ENCODE measurements around the gene SLC47A2. TPM values are rescaled to one million over a fixed set of nuclear protein-coding genes. Genes with fewer than 3 reads are reported as not detected.

Gene SLC47A2
- total and polyA plus RNA-seq, 5 donors from 2014 or later, result not detected

GRCh38 chr17:19646788-19647696 lies 69.3 kb downstream of the SLC47A2 start:
- H3K27me3 Mint-ChIP-seq, result no peaks in the 10 kb centered on the region
- H3K4me3 ChIP-seq (ENCODE audit: low read depth, low read length), result peak overlapping the region; percentile 78
- peaks cover 36% of the 10 kb centered on the region for H3K4me1 ChIP-seq (ENCODE audit: control insufficient read depth, insufficient read depth, low read length, poor library complexity, severe bottlenecking)
- no peaks in the 10 kb centered on the region for H3K27me3 ChIP-seq (ENCODE audit: control insufficient read depth, insufficient read depth, low read length)
- H3K36me3 Mint-ChIP-seq, result peaks cover 3% of the 10 kb centered on the region
- peaks cover 4% of the 10 kb centered on the region for H3K36me3 ChIP-seq (ENCODE audit: control insufficient read depth, insufficient read depth, low read length)
- peaks cover 15 to 51% (median 35%) of the 10 kb centered on the region in 4 donors for H3K4me1 Mint-ChIP-seq
- H3K9me3 Mint-ChIP-seq, result no peaks in the 10 kb centered on the region
- H3K27ac ChIP-seq (ENCODE audit: insufficient read depth, low read length, poor library complexity, severe bottlenecking), result peak overlapping the region; percentile 71
- DNase-seq (peak in 1 of 3 donors; percentile 36), ATAC-seq (ENCODE audit: low read depth in 2 of 2) (no peak)
- peak overlapping the region; percentile 95 to 98 (median 96) for H3K4me3 Mint-ChIP-seq
- H3K27ac Mint-ChIP-seq, result peak overlapping the region; percentile 94 to 99 (median 96)
- H3K9me3 ChIP-seq (ENCODE audit: control insufficient read depth in 2 of 2, low read length in 2 of 2), result no peaks in the 10 kb centered on the region

GRCh38 chr17:19645734-19646201 lies 70.6 kb downstream of the SLC47A2 start:
- Mint-ChIP-seq H3K27me3 (no peaks in the 10 kb centered on the region), H3K9me3 (no peaks in the 10 kb centered on the region), H3K36me3 (no peaks in the 10 kb centered on the region), H3K4me1 (peaks cover 7 to 40% (median 24%) of the 10 kb centered on the region in 4 donors), H3K4me3 (peak overlapping the region; percentile 23 to 91 (median 44)), H3K27ac (peak overlapping the region in 2 of 3 donors; percentile 37 to 38)
- H3K27me3 ChIP-seq (ENCODE audit: control insufficient read depth, insufficient read depth, low read length), result peaks cover 3% of the 10 kb centered on the region
- H3K9me3 ChIP-seq (ENCODE audit: control insufficient read depth in 2 of 2, low read length in 2 of 2), result no peaks in the 10 kb centered on the region
- H3K27ac ChIP-seq (ENCODE audit: insufficient read depth, low read length, poor library complexity, severe bottlenecking), result no peak overlapping the region
- H3K36me3 ChIP-seq (ENCODE audit: control insufficient read depth, insufficient read depth, low read length), result no peaks in the 10 kb centered on the region
- no peak overlapping the region for H3K4me3 ChIP-seq (ENCODE audit: low read depth, low read length)
- peaks cover 28% of the 10 kb centered on the region for H3K4me1 ChIP-seq (ENCODE audit: control insufficient read depth, insufficient read depth, low read length, poor library complexity, severe bottlenecking)
- DNase-seq (peak in 2 of 3 donors; percentile 43 to 67), ATAC-seq (ENCODE audit: low read depth in 2 of 2) (no peak)

GRCh38 chr17:19644493-19645210 lies 71.7 kb downstream of the SLC47A2 start:
- H3K36me3 Mint-ChIP-seq, result no peaks in the 10 kb centered on the region
- ATAC-seq (ENCODE audit: low read depth in 2 of 2), result no peak

GRCh38 chr17:19642373-19642893 lies 74.0 kb downstream of the SLC47A2 start:
- no peak overlapping the region for H3K4me3 Mint-ChIP-seq

More at GRCh38 chr17:19644493-19645210, 71.7 kb downstream of the SLC47A2 start:
- H3K27ac Mint-ChIP-seq, result no peak overlapping the region
- H3K4me3 Mint-ChIP-seq, result peak overlapping the region in 1 of 4 donors; percentile 91
- no peak for DNase-seq
- Histone ChIP-seq H3K9me3 (ENCODE audit: control insufficient read depth in 2 of 2, low read length in 2 of 2) (no peaks in the 10 kb centered on the region), H3K27me3 (ENCODE audit: control insufficient read depth, insufficient read depth, low read length) (peaks cover 5% of the 10 kb centered on the region), H3K36me3 (ENCODE audit: control insufficient read depth, insufficient read depth, low read length) (no peaks in the 10 kb centered on the region), H3K27ac (ENCODE audit: insufficient read depth, low read length, poor library complexity, severe bottlenecking) (no peak overlapping the region), H3K4me3 (ENCODE audit: low read depth, low read length) (no peak overlapping the region), H3K4me1 (ENCODE audit: control insufficient read depth, insufficient read depth, low read length, poor library complexity, severe bottlenecking) (peaks cover 18% of the 10 kb centered on the region)
- peaks cover 5 to 29% (median 18%) of the 10 kb centered on the region in 4 donors for H3K4me1 Mint-ChIP-seq
- no peaks in the 10 kb centered on the region for H3K9me3 Mint-ChIP-seq
- no peaks in the 10 kb centered on the region for H3K27me3 Mint-ChIP-seq

GRCh38 chr17:19641687-19642372 lies 74.6 kb downstream of the SLC47A2 start:
- peaks cover 0 to 12% (median 7%) of the 10 kb centered on the region in 4 donors for H3K4me1 Mint-ChIP-seq
- no peaks in the 10 kb centered on the region for H3K36me3 Mint-ChIP-seq
- Histone ChIP-seq H3K27ac (ENCODE audit: insufficient read depth, low read length, poor library complexity, severe bottlenecking) (no peak overlapping the region), H3K4me1 (ENCODE audit: control insufficient read depth, insufficient read depth, low read length, poor library complexity, severe bottlenecking) (no peaks in the 10 kb centered on the region), H3K36me3 (ENCODE audit: control insufficient read depth, insufficient read depth, low read length) (no peaks in the 10 kb centered on the region), H3K4me3 (ENCODE audit: low read depth, low read length) (no peak overlapping the region), H3K9me3 (ENCODE audit: control insufficient read depth in 2 of 2, low read length in 2 of 2) (peaks cover 0 to 4% of the 10 kb centered on the region in 2 experiments), H3K27me3 (ENCODE audit: control insufficient read depth, insufficient read depth, low read length) (peaks cover 7% of the 10 kb centered on the region)
- no peak overlapping the region for H3K4me3 Mint-ChIP-seq
- no peak for DNase-seq
- ATAC-seq (ENCODE audit: low read depth in 2 of 2), result no peak
- peaks cover 0 to 2% (median 0%) of the 10 kb centered on the region in 7 donors for H3K9me3 Mint-ChIP-seq
- peak overlapping the region in 1 of 3 donors; percentile 1 for H3K27ac Mint-ChIP-seq
- peaks cover 26% of the 10 kb centered on the region for H3K27me3 Mint-ChIP-seq

More at GRCh38 chr17:19642373-19642893, 74.0 kb downstream of the SLC47A2 start:
- H3K4me3 ChIP-seq (ENCODE audit: low read depth, low read length), result no peak overlapping the region
- peaks cover 7% of the 10 kb centered on the region for H3K27me3 ChIP-seq (ENCODE audit: control insufficient read depth, insufficient read depth, low read length)
- no peaks in the 10 kb centered on the region for H3K36me3 ChIP-seq (ENCODE audit: control insufficient read depth, insufficient read depth, low read length)
- Mint-ChIP-seq H3K36me3 (no peaks in the 10 kb centered on the region), H3K4me1 (peaks cover 3 to 15% (median 9%) of the 10 kb centered on the region in 4 donors), H3K27me3 (peaks cover 20% of the 10 kb centered on the region), H3K27ac (peak overlapping the region in 1 of 3 donors; percentile 1), H3K9me3 (peaks cover 0 to 2% (median 0%) of the 10 kb centered on the region in 7 donors)
- H3K4me1 ChIP-seq (ENCODE audit: control insufficient read depth, insufficient read depth, low read length, poor library complexity, severe bottlenecking), result peaks cover 1% of the 10 kb centered on the region
- no peak for ATAC-seq (ENCODE audit: low read depth in 2 of 2)
- no peak overlapping the region for H3K27ac ChIP-seq (ENCODE audit: insufficient read depth, low read length, poor library complexity, severe bottlenecking)
- peaks cover 0 to 4% of the 10 kb centered on the region in 2 experiments for H3K9me3 ChIP-seq (ENCODE audit: control insufficient read depth in 2 of 2, low read length in 2 of 2)
- no peak for DNase-seq

GRCh38 chr17:19631905-19632304 lies 84.5 kb downstream of the SLC47A2 start:
- peaks cover 31% of the 10 kb centered on the region for H3K27me3 Mint-ChIP-seq

GRCh38 chr17:19630661-19631060 lies 85.7 kb downstream of the SLC47A2 start:
- no peaks in the 10 kb centered on the region for H3K9me3 ChIP-seq (ENCODE audit: control insufficient read depth in 2 of 2, low read length in 2 of 2)
- H3K4me1 ChIP-seq (ENCODE audit: control insufficient read depth, insufficient read depth, low read length, poor library complexity, severe bottlenecking), result no peaks in the 10 kb centered on the region
- DNase-seq (no peak), ATAC-seq (ENCODE audit: low read depth in 2 of 2) (no peak)
- Mint-ChIP-seq H3K27ac (no peak overlapping the region), H3K27me3 (peaks cover 31% of the 10 kb centered on the region), H3K9me3 (no peaks in the 10 kb centered on the region), H3K36me3 (no peaks in the 10 kb centered on the region), H3K4me3 (no peak overlapping the region), H3K4me1 (peaks cover 0 to 4% (median 0%) of the 10 kb centered on the region in 4 donors)
- H3K4me3 ChIP-seq (ENCODE audit: low read depth, low read length), result no peak overlapping the region
- H3K27me3 ChIP-seq (ENCODE audit: control insufficient read depth, insufficient read depth, low read length), result no peaks in the 10 kb centered on the region
- H3K36me3 ChIP-seq (ENCODE audit: control insufficient read depth, insufficient read depth, low read length), result no peaks in the 10 kb centered on the region
- H3K27ac ChIP-seq (ENCODE audit: insufficient read depth, low read length, poor library complexity, severe bottlenecking), result no peak overlapping the region

More at GRCh38 chr17:19631905-19632304, 84.5 kb downstream of the SLC47A2 start:
- H3K27ac Mint-ChIP-seq, result no peak overlapping the region
- H3K36me3 Mint-ChIP-seq, result no peaks in the 10 kb centered on the region
- Histone ChIP-seq H3K36me3 (ENCODE audit: control insufficient read depth, insufficient read depth, low read length) (no peaks in the 10 kb centered on the region), H3K9me3 (ENCODE audit: control insufficient read depth in 2 of 2, low read length in 2 of 2) (no peaks in the 10 kb centered on the region), H3K27me3 (ENCODE audit: control insufficient read depth, insufficient read depth, low read length) (no peaks in the 10 kb centered on the region), H3K27ac (ENCODE audit: insufficient read depth, low read length, poor library complexity, severe bottlenecking) (no peak overlapping the region), H3K4me1 (ENCODE audit: control insufficient read depth, insufficient read depth, low read length, poor library complexity, severe bottlenecking) (no peaks in the 10 kb centered on the region), H3K4me3 (ENCODE audit: low read depth, low read length) (no peak overlapping the region)
- peaks cover 0 to 4% (median 0%) of the 10 kb centered on the region in 4 donors for H3K4me1 Mint-ChIP-seq
- no peaks in the 10 kb centered on the region for H3K9me3 Mint-ChIP-seq
- DNase-seq (no peak), ATAC-seq (ENCODE audit: low read depth in 2 of 2) (no peak)
- no peak overlapping the region for H3K4me3 Mint-ChIP-seq

Data from CD4-positive, CD25-positive, alpha-beta regulatory T cell (primary cell).